B cell (primary cell): ENCODE data around the gene MSH4. TPM values are rescaled to one million over a fixed set of nuclear protein-coding genes. Genes with fewer than 3 reads are reported as not detected.

ENCODE experiments used
- ATAC-seq: fragments of 200-7000 bp; cut with Tn5 transposase; one replicate; pipeline ENCODE4 v1.10.0; 2021; ENCODE audit warnings: low read depth, mild to moderate bottlenecking, moderate number of reproducible peaks, moderate library complexity
- CTCF ChIA-PET: fragments of 350-600 bp; sonication (Branson Sonifier 250); formaldehyde crosslinking; loops from one replicate; lab custom pipeline; 2021; ENCODE audit warnings: antibody characterized with exemption, inconsistent platforms; lab: Charles Lee
- POLR2A ChIA-PET: fragments of 350-600 bp; sonication (Branson Sonifier 250); formaldehyde crosslinking; loops from one replicate; lab custom pipeline; 2021; ENCODE audit warnings: antibody characterized with exemption; lab: Charles Lee
- DNase-seq: peaks from one replicate; pipeline ENCODE4 v3.0.0; 2013
- H2AFZ ChIP-seq: 2 replicates; pipeline ENCODE4 v1.6.1; 2012; ENCODE audit warnings: mild to moderate bottlenecking, low read depth, low read length; ENCODE audit not compliant: insufficient read depth, poor library complexity, severe bottlenecking
- H3K27ac ChIP-seq, 2 donors: 1 replicate in 1 of 2; 2 replicates in 1 of 2; pipeline ENCODE4 v1.5.1; 2012 to 2013; ENCODE audit warnings: low read length in 2 of 2, mild to moderate bottlenecking in 2 of 2, moderate library complexity in 1 of 2
- H3K27me3 ChIP-seq, 4 experiments: fragments of 200-600 bp in 1 of 4; sonication (generic) in 1 of 4; replicated peaks in 1 of 4; 1 replicate in 2 of 4; 2 replicates in 2 of 4; pipeline versions ENCODE4 v1.6.1 to v1.7.0; 2013 to 2016; ENCODE audit warnings: low read length in 3 of 4, mild to moderate bottlenecking in 2 of 4, mixed read lengths in 1 of 4, moderate library complexity in 1 of 4; ENCODE audit not compliant: insufficient read depth in 4 of 4, control insufficient read depth in 3 of 4; ENCODE audit errors: control extremely low read depth in 1 of 4
- H3K36me3 ChIP-seq, 2 experiments: replicated peaks in 1 of 2; 1 replicate in 1 of 2; 2 replicates in 1 of 2; pipeline versions ENCODE4 v1.6.1 to v1.7.1; 2013; ENCODE audit warnings: low read length in 1 of 2; ENCODE audit not compliant: insufficient read depth in 2 of 2, control insufficient read depth in 1 of 2; ENCODE audit errors: control extremely low read depth in 1 of 2, extremely low read depth in 1 of 2
- H3K4me1 ChIP-seq, 2 donors: fragments of 200-600 bp in 1 of 2; sonication (generic) in 1 of 2; 1 replicate in 1 of 2; 2 replicates in 1 of 2; pipeline versions ENCODE4 v1.5.1 to v1.6.1; 2013 to 2017; ENCODE audit warnings: low read length in 2 of 2; ENCODE audit not compliant: control insufficient read depth in 2 of 2, insufficient read depth in 2 of 2
- H3K4me2 ChIP-seq: replicated peaks from 2 replicates; pipeline ENCODE3; 2012; ENCODE audit warnings: mild to moderate bottlenecking, low read depth, low read length; ENCODE audit not compliant: poor library complexity, severe bottlenecking
- H3K4me3 ChIP-seq, 5 experiments: fragments of 200-600 bp in 1 of 5; sonication (generic) in 1 of 5; 1 replicate in 3 of 5; 2 replicates in 2 of 5; pipeline versions ENCODE4 v1.5.1 to v1.7.0; 2011 to 2016; ENCODE audit warnings: low read length in 4 of 5, mild to moderate bottlenecking in 4 of 5, low read depth in 2 of 5, control low read depth in 1 of 5, moderate library complexity in 1 of 5; ENCODE audit not compliant: insufficient read depth in 1 of 5; ENCODE audit errors: control extremely low read depth in 1 of 5, extremely low read depth in 1 of 5
- H3K79me2 ChIP-seq: fragments of 200-600 bp; sonication (generic); one replicate; pipeline ENCODE4 v1.6.0; 2016; ENCODE audit warnings: low read length; ENCODE audit not compliant: control insufficient read depth, insufficient read depth
- H3K9ac ChIP-seq: fragments of 200-600 bp; sonication (generic); 2 replicates; pipeline ENCODE4 v1.6.1; 2017; ENCODE audit warnings: mild to moderate bottlenecking, low read length, moderate library complexity
- H3K9me3 ChIP-seq, 3 donors: one replicate each; pipeline versions ENCODE4 v1.6.1 to v1.7.1; 2013; ENCODE audit warnings: low read length in 2 of 3; ENCODE audit not compliant: control insufficient read depth in 2 of 3, insufficient read depth in 1 of 3; ENCODE audit errors: control extremely low read depth in 1 of 3
- H4K20me1 ChIP-seq: 2 replicates; pipeline ENCODE4 v1.6.0; 2012; ENCODE audit warnings: mild to moderate bottlenecking, low read length; ENCODE audit not compliant: insufficient read depth, control insufficient read depth, poor library complexity, severe bottlenecking
- H3K27ac Mint-ChIP-seq: one replicate; pipeline ENCODE4 v1.8.0; 2021; ENCODE audit warnings: mixed read lengths
- H3K27me3 Mint-ChIP-seq: one replicate; pipeline ENCODE4 v1.8.0; 2021; ENCODE audit warnings: mixed read lengths
- H3K4me1 Mint-ChIP-seq: one replicate; pipeline ENCODE4 v1.8.0; 2021; ENCODE audit warnings: mixed read lengths
- H3K4me3 Mint-ChIP-seq: one replicate; pipeline ENCODE4 v1.8.0; 2021; ENCODE audit warnings: mixed read lengths
- H3K9me3 Mint-ChIP-seq: one replicate; pipeline ENCODE4 v1.8.0; 2022; ENCODE audit warnings: mixed read lengths; ENCODE audit not compliant: insufficient read depth
- CTCF ChIP-seq: fragments of 200-600 bp; IDR thresholded peaks from one replicate; pipeline ENCODE4 v1.8.0; 2022; ENCODE audit warnings: antibody characterized with exemption, mild to moderate bottlenecking
- EZH2 ChIP-seq: IDR thresholded peaks from 2 replicates; pipeline ENCODE4 v1.6.1; 2012; ENCODE audit warnings: borderline replicate concordance, low read depth, mild to moderate bottlenecking, moderate library complexity, low read length; ENCODE audit not compliant: insufficient read depth, poor library complexity, severe bottlenecking
- WGBS: methylation state at CpG from one replicate; pipeline ENCODE4 v1.1.5; 2013; ENCODE audit warnings: missing lambda C conversion rate; ENCODE audit not compliant: insufficient coverage; 5-methylcytosine and 5-hydroxymethylcytosine counted together
- intact Hi-C: fragments of 100-400 bp; cut with micrococcal nuclease; formaldehyde crosslinking; loops from one replicate; pipeline ENCODE4 v1.10.0; 2022
- polyA plus RNA-seq: library from polyadenylated mRNA; depleted of rRNA; stranded (reverse); fragments of >200 nt; gene quantifications from 2 replicates; pipeline ENCODE4 v1.2.3, GENCODE V29; 2012
- small RNA-seq: library from RNA; depleted of rRNA; stranded (forward); fragments of <200 nt; gene quantifications from one replicate; pipeline ENCODE3, GENCODE V24; 2012; ENCODE audit warnings: low replicate concordance, low read depth; ENCODE audit not compliant: insufficient read length
- total RNA-seq, 2 donors: library from RNA; stranded (reverse); fragments of 120-200 nt in 1 of 2; gene quantifications; 1 replicate in 1 of 2; 2 replicates in 1 of 2; pipeline versions ENCODE4 v1.2.3 to v1.2.4, GENCODE V29; 2013 to 2022

Gene MSH4
- total and polyA plus RNA-seq, 2 donors (not counting 1 experiment from before 2014, with no cell fraction given): 0.19 to 1.7 TPM

- H3K4me1 Mint-ChIP-seq: no peaks in the 10 kb centered on the region
- POLR2A ChIA-PET: no interaction called here
- H3K27ac ChIP-seq: no peak overlapping the region
- no peaks in the 10 kb centered on the region for H4K20me1 ChIP-seq
- H3K27ac Mint-ChIP-seq: no peak overlapping the region
- no peak for DNase-seq
- TF ChIP-seq EZH2: no peak
- no peak for TF ChIP-seq CTCF
- intact Hi-C loops: no loop called here
- H3K27me3 Mint-ChIP-seq: no peaks in the 10 kb centered on the region
- no peak overlapping the region for H3K4me3 Mint-ChIP-seq
- H3K9me3 Mint-ChIP-seq: no peaks in the 10 kb centered on the region
- no peak overlapping the region for H3K4me2 ChIP-seq
- H3K36me3 ChIP-seq: no peaks in the 10 kb centered on the region
- H2AFZ ChIP-seq: no peak overlapping the region
- H3K79me2 ChIP-seq: no peaks in the 10 kb centered on the region
- no peak overlapping the region for H3K9ac ChIP-seq
- H3K4me1 ChIP-seq: no peaks in the 10 kb centered on the region
- ATAC-seq: no peak
- CTCF ChIA-PET: no interaction called here
- no peaks in the 10 kb centered on the region for H3K27me3 ChIP-seq
- no peak overlapping the region for H3K4me3 ChIP-seq
- WGBS: 100% methylated on average over 1 of the region's 4 CpGs
- H3K9me3 ChIP-seq: no peaks in the 10 kb centered on the region
Observed at GRCh38 chr1:75953461-75953860, 156.8 kb downstream of the MSH4 start.

- DNase-seq (no peak), ATAC-seq (no peak)
- POLR2A ChIA-PET: no interaction called here
- H3K27ac Mint-ChIP-seq: no peak overlapping the region
- H3K27me3 ChIP-seq: no peaks in the 10 kb centered on the region
- no peaks in the 10 kb centered on the region for H3K4me1 ChIP-seq
- H3K27me3 Mint-ChIP-seq: peaks cover 3% of the 10 kb centered on the region
- no peaks in the 10 kb centered on the region for H3K79me2 ChIP-seq
- H3K4me3 ChIP-seq: no peak overlapping the region
- no peaks in the 10 kb centered on the region for H3K9me3 ChIP-seq
- no peaks in the 10 kb centered on the region for H3K9me3 Mint-ChIP-seq
- no peak overlapping the region for H3K27ac ChIP-seq
- no peak overlapping the region for H3K4me2 ChIP-seq
- H3K36me3 ChIP-seq: no peaks in the 10 kb centered on the region
- no peaks in the 10 kb centered on the region for H3K4me1 Mint-ChIP-seq
- no peak for TF ChIP-seq EZH2
- TF ChIP-seq CTCF: no peak
- H4K20me1 ChIP-seq: no peaks in the 10 kb centered on the region
- no peak overlapping the region for H2AFZ ChIP-seq
- H3K9ac ChIP-seq: no peak overlapping the region
- H3K4me3 Mint-ChIP-seq: no peak overlapping the region
- intact Hi-C loops: no loop called here
- CTCF ChIA-PET: no interaction called here
Observed at GRCh38 chr1:75954586-75954985, 157.9 kb downstream of the MSH4 start.

Small RNA genes within 50 kb of the gene (small RNA-seq; reads per million reads assigned to genes)
- gene SNORD45A (not detected), gene SNORD45B (not detected), gene SNORD45C (not detected)

Other genes starting within 250 kb of the MSH4 start
- gene SLC44A5, start 185.8 kb upstream of the MSH4 start, total RNA-seq: 2.7 and 2.8 TPM in 2 replicates
- 0.12 and 4.2 TPM in 2 replicates for gene SLC44A5, start 185.8 kb upstream of the MSH4 start, polyA plus RNA-seq
- gene ACADM, start 72.2 kb upstream of the MSH4 start, total RNA-seq: 53.3 and 57.4 TPM in 2 replicates
- gene ACADM, start 72.2 kb upstream of the MSH4 start, polyA plus RNA-seq: 16.4 and 17.2 TPM in 2 replicates
- gene RABGGTB, start 10.6 kb upstream of the MSH4 start, total RNA-seq: 132 and 134 TPM in 2 replicates
- 94.1 and 192 TPM in 2 replicates for gene RABGGTB, start 10.6 kb upstream of the MSH4 start, polyA plus RNA-seq
- gene ASB17, start 135.5 kb downstream of the MSH4 start, total RNA-seq: not detected in 2 replicates
- not detected in 2 replicates for gene ASB17, start 135.5 kb downstream of the MSH4 start, polyA plus RNA-seq